Dermis blood vessel endothelial cell (primary cell): ENCODE measurements around the gene GNA14. TPM values are rescaled to one million over a fixed set of nuclear protein-coding genes. Genes with fewer than 3 reads are reported as not detected.
A peak's percentile ranks its signal among the peaks of the same experiment; 100 is the strongest.
"Not testable (repeated sequence)": the region's sequence is repeated elsewhere in the genome, so short reads cannot be mapped to it uniquely, and the experiment has no call there.

Experiments
- DNase-seq: peaks from one replicate; pipeline ENCODE4 v3.0.0; 2010
- total RNA-seq: library from RNA; depleted of rRNA; stranded (reverse); fragments of >200 nt; gene quantifications from 2 replicates; pipeline ENCODE4 v1.2.3, GENCODE V29; 2014

The GNA14 gene
- total RNA-seq, 1 donor from 2014 or later, result 16.8 TPM

DNA sequence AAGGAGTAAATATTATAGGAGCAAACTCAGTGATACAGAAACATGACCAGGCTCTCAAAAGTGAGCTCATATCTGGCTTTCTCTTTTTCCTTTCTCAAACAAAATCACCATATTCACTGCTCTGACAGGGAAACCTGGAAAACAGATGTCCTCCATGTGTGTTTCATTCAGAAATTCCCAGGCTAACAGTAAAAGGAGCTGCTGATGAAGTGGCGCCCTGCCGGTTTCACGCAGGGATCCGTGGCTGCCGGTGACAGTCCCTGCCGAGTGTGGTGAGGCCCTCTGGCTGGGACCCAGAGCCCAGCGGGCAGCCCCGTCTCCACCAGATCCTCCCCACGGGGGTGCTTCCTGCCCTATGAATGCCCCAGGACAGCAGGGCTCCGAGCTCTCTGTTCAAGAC lies 208.1 kb downstream of the GNA14 start:
- no peak for DNase-seq

DNA sequence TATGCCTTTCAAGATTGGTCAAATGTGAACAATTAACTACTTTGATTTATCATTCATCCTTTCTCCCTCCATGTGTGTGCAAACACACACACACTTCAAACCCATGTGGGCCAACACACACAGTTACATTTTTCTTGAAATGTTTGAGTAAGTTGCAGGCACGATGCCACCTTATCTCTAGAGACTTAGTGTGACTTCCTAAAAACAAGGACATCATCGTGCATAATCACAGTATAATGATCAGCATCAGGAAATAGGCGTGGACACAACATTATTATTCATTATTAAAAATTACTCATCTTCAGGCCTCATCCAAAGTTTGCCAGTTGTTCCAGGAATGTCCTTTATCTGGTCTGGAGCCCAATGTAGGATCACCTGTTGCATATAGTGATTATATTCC lies 209.5 kb downstream of the GNA14 start:
- DNase-seq, result no peak

DNA sequence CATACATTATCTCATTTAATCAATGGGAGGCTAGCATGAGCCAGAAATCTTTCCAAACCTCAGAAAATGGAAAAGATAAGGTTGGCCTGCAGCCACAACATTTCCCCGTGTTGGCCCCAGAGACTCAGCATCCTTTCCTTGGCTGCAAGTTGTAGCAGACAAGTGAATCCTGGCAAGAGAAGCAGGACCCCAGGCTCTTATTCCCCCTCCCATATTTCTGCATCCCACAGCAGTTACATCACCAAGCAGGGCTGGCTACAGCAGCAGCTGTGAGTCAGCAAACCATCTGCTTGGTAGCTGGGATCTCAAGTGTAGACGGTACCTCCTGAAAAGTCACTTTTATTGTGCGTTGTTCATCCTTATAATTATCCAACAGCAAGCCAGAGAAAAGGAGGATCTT lies 212.4 kb downstream of the GNA14 start:
- no peak for DNase-seq

DNA sequence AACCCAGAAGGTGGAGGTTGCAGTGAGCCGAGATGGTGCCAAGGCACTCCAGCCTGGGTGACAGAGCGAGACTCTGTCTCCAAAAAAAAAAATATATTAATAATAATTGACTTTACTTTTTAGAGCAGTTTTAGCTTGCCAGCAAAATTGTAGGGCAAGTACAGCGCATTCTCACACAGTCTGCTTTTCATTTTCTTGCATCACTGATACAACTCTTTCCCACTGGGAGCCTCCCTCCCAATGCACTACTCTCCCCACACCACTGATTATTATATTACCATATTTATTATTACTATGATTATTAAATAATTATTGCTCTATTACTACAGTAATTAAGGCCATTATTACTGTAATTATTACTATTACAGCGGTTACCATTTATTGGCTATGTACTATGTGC lies 212.8 kb downstream of the GNA14 start:
- DNase-seq, result no peak

DNA sequence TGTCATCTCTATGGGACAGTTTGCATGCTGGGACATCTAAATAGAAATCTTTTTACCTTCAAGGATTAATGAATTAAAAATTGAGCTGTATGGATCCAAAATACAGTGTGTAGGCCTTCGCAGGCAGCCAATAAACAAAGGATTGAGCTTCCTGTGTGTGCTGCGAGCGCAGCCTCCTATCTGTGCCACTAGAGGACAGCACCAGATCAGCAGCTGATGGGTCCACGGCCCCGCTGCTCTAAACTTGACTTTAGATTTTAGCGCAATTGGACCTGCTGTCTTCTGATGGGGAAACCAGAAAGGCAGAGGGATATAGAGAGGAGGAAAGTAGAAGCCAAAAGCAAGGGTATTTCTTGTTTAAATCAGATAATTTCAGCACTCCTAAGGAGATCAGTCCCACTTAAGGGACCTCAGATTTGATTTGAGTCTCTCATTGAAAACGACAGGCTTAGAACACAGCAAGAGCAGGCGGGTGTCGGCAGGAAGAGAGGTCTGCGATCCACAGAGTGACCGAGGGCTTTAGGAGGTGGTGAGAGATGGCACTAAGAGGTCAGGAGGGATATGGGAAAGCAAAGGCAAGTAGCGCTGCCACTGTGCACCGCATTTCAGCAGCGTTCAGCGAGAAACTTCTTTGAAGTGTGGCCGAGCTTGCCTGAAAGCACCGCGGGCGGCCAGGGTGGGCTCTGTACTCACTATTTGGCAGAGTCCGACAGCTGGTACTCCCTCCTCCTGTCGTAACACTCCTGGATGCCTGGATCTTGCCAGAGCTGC lies 214.3 kb downstream of the GNA14 start:
- DNase-seq, result peak; percentile 81

DNA sequence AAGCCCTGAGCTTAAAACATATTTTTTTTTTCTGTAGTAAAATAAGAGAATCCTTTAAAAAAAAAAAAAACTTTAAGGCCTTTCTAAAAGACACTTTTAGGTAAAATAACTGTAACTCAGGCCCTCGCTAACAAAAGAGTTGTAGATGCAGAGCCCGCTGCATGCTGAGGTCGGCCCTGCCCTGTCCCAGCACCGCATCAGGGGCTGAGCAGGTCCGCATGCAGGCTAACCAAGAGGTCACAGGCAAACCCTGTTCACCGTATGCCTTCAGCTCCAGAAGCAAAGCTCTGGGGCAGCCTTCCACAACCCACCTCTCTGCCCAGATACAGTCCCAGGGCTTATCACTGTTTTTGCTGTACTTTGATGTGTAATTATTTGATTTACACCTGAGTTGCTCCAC lies 216.1 kb downstream of the GNA14 start:
- no peak for DNase-seq

DNA sequence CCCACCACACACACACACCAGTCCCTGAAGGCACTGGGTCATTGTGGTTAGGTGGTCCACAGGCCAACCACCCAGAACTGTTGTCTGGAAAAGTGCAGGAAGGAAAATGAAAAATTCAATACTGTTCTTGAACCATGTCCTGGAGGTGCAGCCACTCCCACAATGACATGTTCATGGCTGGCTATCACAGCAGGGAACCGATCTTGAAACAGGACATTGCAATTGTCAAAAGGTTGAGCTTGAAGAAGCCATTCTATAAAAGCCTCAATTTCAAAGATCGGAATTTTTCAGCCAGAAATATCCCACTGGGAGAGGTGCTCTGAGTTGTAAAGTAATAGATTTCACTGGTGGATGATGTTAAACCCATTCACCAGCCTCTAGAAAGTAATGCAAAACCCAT lies 218.2 kb downstream of the GNA14 start:
- DNase-seq, result no peak

DNA sequence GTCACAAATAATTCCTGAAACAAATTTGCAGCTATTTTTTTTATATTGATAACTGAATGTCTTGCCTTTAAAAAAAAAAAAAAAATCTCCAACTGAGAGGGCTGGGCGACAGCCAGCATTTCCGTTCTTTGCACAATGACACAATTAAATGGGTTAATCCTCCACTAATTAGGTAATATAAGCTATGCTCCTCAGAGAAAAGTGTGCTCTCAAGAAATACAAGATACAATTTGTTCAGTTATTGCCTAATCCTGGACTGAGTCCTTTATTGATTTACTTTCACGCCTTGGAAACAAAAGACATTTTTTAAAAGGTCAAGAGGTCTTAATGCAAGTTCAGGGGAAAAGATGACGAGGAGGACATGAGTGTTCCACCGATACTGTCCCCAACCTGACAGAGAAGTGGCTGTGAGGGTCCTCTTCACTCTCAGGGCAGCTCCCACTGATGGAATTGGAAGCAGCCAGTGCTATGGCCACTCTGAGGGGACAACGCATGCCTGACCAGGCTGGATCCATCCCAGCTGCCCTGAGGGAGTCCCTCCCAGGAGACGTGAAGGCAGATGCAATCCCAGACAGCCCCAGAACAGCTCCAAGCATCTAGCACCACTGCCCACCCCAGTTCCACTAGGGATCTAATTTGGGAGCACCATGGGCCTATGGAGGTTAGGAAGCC lies 220.7 kb downstream of the GNA14 start:
- DNase-seq, result no peak

DNA sequence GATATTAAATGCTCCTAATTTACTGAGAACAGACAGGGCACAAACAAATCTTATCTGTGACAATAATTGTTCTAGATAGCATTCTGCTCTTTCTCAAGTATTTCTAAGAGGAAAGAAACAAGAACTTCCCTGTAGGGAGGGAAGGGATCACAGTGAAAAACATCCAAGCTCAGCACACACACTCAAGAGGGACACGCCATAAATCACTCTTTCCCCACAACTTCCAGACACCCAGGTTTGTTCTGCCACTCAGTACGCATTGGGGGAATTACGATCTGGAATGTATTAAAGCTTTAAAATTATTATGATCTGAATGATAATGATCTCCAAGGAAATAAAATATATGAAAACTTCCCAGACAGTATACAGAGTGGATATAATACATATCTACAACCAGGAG lies 221.4 kb downstream of the GNA14 start:
- DNase-seq, result no peak

DNA sequence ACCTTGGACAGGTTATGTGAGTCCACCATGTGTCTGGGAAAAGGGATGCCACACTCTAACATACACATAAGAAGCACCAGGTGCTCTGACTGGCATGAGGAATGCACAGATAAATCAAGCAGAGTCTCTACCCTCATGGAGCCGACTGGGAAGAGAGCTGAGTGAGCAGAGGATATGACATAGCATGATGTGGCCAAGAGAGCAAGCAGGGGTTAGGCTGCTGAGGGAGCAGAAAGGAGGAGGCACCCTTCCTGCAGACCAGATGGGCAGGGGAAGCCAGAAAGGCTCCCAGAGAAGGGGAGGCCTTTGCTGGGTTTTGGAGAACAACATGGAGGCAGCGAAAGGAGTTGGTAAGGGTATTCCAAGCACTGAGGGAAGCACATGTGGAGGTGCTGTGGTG lies 223.1 kb downstream of the GNA14 start:
- peak; percentile 42 for DNase-seq

DNA sequence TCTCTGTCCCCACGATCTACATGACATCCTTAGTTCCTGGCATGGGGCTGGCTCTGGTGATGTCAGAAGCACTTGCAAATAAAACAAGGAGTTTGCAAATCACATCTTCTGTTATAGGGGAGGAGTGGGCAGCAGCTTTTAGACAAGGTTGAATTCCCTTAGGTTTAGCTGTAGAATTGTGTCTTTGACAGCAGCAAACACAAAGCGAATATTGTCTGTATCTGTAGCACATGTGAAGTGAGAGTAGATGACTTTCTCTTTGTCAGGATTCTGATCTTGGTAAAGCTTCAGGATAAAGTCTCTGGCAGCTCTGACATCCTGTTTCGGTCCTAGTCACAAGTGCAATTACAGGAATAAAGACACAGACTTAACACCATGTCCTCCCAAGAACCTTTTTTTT lies 224.3 kb downstream of the GNA14 start:
- DNase-seq, result no peak

DNA sequence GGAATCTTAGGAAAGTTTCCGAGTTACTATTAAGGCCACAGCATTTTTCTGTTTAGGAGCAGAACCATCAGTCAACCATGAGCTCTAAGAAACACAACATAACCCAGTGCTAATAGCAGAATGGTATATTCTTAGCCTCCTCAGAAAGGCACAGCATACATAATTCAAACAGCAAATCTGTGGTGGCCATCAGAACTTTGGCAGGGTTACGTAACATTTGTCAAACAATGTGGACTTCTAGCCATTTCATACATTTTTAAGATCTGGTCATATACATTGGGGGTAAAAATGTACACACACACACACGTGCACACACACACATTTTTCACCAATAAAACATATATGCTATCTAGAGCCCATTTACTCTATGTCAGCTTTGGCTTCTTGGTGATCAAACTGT lies 225.2 kb downstream of the GNA14 start:
- no peak for DNase-seq

DNA sequence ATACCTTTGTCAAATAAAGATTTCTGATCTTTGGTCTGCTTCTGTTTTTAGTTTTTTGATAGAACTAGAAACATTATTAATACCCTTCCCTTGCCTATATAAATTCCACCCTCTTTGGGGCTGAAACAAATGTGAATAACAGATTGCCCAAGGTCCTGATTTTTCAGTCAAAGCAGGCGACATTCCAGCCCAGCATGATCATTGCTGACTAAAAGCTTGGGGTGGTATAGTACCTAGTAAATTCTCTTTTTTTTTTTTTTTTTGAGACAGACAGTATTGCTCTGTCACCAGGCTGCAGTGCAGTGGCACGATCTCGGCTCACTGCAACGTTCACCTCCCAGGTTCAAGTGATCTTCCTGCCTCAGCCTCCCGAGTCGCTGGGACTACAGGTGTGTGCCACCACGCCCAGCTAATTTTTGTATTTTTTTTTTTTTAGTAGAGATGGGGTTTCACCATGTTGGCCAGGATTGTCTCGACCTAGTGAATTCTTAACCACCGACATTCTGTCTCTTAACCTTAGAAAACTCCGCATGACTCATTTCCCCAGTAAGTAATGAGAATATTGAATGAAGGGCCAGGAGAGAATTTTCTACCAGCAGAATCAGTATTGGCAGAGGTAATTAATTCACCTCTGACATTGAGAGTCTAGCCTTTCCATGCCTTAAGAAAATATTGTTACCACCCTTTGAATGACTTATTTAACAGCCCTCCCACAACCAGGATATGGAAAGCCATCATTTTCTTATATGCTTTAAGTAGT lies 226.4 kb downstream of the GNA14 start:
- peak; percentile 78 for DNase-seq

DNA sequence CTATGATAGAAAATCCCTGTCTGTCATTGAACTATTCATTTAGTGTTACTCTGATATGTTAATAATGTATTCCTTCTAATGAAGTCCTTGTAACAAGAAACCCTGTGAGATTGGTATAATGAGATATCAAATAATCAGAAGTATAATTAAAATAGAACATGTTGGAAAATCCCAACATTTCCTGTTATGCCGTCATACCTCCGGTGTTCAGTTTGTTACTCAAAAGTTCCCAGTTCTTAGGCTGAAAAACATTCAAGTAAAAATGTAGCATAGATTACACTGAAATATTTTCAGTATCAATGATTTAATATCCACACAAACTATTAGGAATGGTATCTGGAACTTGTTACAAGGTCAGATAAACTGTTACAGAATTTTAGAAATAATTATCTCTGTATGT lies 227.5 kb downstream of the GNA14 start:
- peak; percentile 76 for DNase-seq

DNA sequence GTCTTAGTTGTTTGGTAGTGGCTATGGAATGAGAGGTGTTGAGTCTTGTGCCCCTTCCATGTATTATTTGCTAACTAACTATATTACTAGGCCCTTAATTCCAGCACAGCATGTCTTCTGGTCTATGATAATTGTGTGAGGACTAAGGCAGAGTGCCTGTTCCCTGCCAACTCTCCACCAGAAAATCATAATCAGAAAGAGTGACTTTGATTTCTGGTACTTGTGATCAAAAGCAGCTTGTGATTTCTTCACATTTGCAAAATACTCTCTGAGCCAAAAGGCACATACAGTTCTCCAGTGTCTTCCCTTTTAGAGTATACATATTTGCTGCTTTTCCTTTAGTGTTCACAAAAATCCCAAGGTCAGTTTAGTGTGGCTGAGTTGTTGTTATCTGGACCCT lies 229.9 kb downstream of the GNA14 start:
- no peak for DNase-seq

DNA sequence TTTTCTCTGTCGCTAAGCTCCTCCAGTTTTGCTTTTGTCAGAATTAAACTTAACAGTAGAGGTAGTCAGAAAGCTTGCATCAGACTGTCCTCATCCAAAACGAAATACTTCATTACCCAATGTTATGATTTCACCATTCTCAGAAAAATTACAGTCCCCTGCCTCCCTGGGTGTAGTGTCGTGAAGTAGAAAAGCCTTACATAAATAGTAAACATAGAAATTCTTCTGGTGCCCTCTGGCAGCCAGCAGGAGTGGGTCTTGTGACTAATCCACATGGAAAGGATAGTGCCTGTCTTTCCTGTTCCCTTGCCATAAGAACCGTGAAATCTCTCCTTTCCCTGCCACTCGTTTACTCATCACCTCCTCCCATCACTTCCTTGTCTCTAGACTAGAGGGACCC lies 230.6 kb downstream of the GNA14 start:
- peak; percentile 62 for DNase-seq

DNA sequence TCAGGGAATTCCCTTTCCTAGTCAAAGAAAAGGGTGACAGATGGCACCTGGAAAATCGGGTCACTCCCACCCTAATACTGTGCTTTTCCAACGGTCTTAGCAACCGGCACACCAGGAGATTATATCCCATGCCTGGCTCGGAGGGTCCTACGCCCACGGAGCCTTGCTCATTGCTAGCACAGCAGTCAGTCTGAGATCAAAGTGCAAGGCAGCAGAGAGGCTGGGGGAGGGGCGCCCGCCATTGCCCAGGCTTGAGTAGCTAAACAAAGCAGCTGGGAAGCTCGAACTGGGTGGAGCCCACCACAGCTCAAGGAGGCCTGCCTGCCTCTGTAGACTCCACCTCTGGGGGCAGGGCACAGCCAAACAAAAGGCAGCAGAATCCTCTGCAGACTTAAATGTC lies 239.6 kb downstream of the GNA14 start:
- not testable (repeated sequence) for DNase-seq

DNA sequence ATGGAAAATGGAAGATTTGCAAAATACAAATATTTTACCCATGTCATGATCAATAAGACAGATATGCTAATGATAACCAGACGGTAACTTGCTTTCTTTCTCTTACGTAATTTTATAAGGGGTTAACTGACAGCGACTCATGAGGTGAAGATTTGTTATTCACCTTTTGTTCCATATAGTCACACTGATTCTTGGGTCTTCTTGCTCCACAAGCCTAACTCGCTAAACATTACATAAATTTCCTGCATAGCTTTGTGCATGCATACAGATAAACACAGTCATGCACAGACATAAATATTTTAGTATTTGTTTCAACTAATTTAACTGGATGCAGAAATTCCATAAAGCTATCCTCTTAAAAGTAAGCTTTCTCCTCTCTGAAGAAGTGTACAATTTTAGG lies 244.9 kb downstream of the GNA14 start:
- DNase-seq, result no peak

DNA sequence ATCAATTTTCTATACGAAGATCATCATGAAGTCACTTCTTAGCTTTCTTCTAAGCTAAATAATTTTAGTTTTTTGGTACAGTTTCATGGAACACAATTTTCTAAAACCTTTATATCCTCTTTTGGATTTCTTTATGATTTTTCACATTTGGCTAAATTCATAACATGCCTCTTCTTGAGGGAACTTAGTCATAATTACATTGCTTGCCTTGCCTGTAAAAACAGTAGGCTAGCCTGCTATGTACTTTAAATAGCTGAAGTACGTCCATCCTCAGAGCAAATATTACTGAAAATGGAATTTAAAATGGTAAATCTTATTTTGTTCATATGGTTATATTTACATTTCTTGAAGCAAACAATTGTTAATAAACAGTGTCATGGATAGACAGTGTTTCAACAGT lies 245.8 kb downstream of the GNA14 start:
- no peak for DNase-seq

DNA sequence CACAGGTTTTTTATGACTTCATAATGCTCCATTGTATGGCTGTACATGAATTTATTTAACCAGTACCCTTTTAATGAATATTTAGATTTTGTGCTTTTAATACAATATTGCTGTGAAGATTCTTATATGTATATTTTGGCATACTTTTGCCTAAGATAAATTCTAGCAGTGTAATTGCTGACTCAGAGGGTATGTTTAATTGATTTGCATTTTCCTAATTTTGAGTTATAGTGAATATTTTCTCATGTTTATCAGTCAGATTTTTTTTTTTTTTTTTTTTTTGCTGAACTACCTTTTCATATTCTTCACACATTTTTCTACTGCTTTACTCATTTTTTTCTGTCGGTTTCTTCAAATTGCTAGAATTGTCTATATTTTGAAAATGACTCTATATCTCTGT lies 248.2 kb downstream of the GNA14 start:
- DNase-seq, result no peak

DNA sequence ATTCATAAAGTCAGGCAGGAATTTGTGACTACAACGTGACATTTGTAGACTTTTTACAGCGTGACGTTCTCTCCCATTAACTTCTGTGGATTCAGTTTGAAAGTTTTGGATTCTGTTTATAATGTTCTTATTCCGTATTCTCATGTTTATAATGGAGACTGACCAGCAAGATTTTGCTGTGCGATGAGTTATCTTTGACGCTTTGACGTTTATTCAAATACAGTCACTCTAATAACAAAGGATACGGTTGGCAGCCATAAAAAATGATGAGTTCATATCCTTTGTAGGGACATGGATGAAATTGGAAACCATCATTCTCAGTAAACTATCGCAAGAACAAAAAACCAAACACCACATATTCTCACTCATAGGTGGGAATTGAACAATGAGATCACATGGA lies 249.5 kb downstream of the GNA14 start:
- peak; percentile 19 for DNase-seq

DNA sequence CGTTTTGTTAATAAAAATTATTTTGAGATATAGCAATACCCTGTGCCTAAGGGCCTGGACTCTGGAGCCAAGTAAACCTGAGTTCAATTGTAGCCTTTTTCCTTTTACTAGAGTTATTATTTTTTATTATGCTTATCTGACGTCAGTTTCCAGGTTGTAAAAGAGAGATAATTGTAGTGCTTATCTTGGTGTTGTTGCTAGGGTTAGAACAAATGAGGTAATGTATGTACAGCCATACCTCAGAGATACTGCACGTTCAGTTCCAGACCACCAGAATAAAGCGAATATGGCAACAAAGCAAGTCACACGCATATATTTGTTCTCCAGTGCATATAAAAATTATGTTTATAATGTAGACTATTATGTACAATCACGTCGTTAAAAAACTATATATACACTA lies 255.8 kb downstream of the GNA14 start:
- no peak for DNase-seq

DNA sequence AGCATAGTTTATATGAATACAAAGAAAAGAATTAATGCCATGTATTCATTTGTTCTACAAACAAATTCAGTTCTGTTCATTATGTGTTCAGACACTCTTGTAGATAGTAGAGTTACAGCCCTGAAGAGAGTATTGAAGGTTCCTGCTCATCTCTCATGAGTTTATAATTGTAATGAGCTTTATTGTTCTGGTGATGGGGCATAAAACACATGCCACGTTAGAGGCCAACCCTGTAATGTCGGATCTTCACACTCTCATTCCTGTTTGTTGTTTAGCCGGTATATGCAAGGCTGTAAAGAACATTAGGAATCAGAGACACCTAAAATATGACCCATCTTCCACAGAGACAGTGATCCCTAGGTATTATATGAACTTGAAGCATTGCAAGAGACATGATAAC lies 256.3 kb downstream of the GNA14 start:
- DNase-seq, result no peak

DNA sequence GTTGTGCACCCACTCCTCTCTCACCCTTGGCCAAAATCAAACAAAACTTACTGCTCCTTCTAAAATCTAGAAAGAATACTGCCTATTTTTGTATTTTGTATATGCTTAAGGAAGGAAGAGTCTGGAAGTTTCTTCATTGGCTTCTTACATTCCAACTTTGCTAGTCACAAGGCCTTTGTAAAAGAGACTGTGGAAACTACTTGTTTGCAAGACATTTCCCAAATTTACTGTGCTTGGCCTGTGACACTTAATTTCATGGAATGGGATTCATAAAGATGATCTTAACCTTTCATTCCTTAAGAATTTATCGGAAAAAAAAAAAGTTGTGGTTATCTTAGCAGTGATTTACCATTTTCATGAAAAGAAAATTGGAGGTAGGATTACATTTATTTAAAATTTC lies 261.9 kb downstream of the GNA14 start:
- no peak for DNase-seq
